ENCODE results near the gene ELP1.

ELP1 gene

GRCh38 chr9:108867116-108867515 is 66.8 kb downstream of the ELP1 start:
- TF ChIP-seq REST (IDR thresholded peaks at IDR 0.05; ENCODE audit: low read depth) (no peak), CREB1 (IDR thresholded peaks at IDR 0.05; ENCODE audit: low read depth) (no peak), ZBTB7A (IDR thresholded peaks at IDR 0.05; ENCODE audit: low read depth) (no peak), EP300 (IDR thresholded peaks at IDR 0.05; ENCODE audit: borderline replicate concordance) (no peak), FOXM1 (IDR thresholded peaks at IDR 0.05; ENCODE audit: borderline replicate concordance, low read depth) (no peak), YY1 (IDR thresholded peaks at IDR 0.05; ENCODE audit: low read depth) (no peak)

- TF ChIP-seq MAX (IDR thresholded peaks at IDR 0.05) (no peak), NFIC (IDR thresholded peaks at IDR 0.05) (no peak), TEAD4 (IDR thresholded peaks at IDR 0.05) (no peak), EP300 (IDR thresholded peaks at IDR 0.05; ENCODE audit: borderline replicate concordance) (no peak), ZBTB7A (IDR thresholded peaks at IDR 0.05; ENCODE audit: low read depth) (no peak), TAF1 (IDR thresholded peaks at IDR 0.05; ENCODE audit: low read depth) (no peak), EGR1 (IDR thresholded peaks at IDR 0.05) (no peak), FOXM1 (IDR thresholded peaks at IDR 0.05; ENCODE audit: borderline replicate concordance, low read depth) (no peak), REST (IDR thresholded peaks at IDR 0.05; ENCODE audit: low read depth) (no peak)
Observed at GRCh38 chr9:108866001-108866420, 67.9 kb downstream of the ELP1 start.

GRCh38 chr9:108865037-108865436 is 68.9 kb downstream of the ELP1 start:
- TF ChIP-seq CREB1 (IDR thresholded peaks at IDR 0.05; ENCODE audit: low read depth) (no peak), REST (IDR thresholded peaks at IDR 0.05; ENCODE audit: low read depth) (no peak), EGR1 (IDR thresholded peaks at IDR 0.05) (no peak), TAF1 (IDR thresholded peaks at IDR 0.05; ENCODE audit: low read depth) (no peak), CEBPB (IDR thresholded peaks at IDR 0.05) (no peak), YY1 (IDR thresholded peaks at IDR 0.05; ENCODE audit: low read depth) (no peak), FOXM1 (IDR thresholded peaks at IDR 0.05; ENCODE audit: borderline replicate concordance, low read depth) (no peak), NFIC (IDR thresholded peaks at IDR 0.05) (no peak), USF1 (IDR thresholded peaks at IDR 0.05) (no peak), TEAD4 (IDR thresholded peaks at IDR 0.05) (no peak), MAX (IDR thresholded peaks at IDR 0.05) (no peak), RAD21 (IDR thresholded peaks at IDR 0.05; ENCODE audit: low read depth) (no peak), TCF12 (IDR thresholded peaks at IDR 0.05; ENCODE audit: low read depth) (no peak), ZBTB7A (IDR thresholded peaks at IDR 0.05; ENCODE audit: low read depth) (no peak)

GRCh38 chr9:108864446-108864845 is 69.5 kb downstream of the ELP1 start:
- TF ChIP-seq NFIC (IDR thresholded peaks at IDR 0.05) (no peak), FOXM1 (IDR thresholded peaks at IDR 0.05; ENCODE audit: borderline replicate concordance, low read depth) (no peak), CREB1 (IDR thresholded peaks at IDR 0.05; ENCODE audit: low read depth) (no peak), EGR1 (IDR thresholded peaks at IDR 0.05) (no peak), ZBTB7A (IDR thresholded peaks at IDR 0.05; ENCODE audit: low read depth) (no peak), CEBPB (IDR thresholded peaks at IDR 0.05) (no peak), REST (IDR thresholded peaks at IDR 0.05; ENCODE audit: low read depth) (no peak), TAF1 (IDR thresholded peaks at IDR 0.05; ENCODE audit: low read depth) (no peak), YY1 (IDR thresholded peaks at IDR 0.05; ENCODE audit: low read depth) (no peak), MAX (IDR thresholded peaks at IDR 0.05) (no peak), RAD21 (IDR thresholded peaks at IDR 0.05; ENCODE audit: low read depth) (no peak), TEAD4 (IDR thresholded peaks at IDR 0.05) (no peak), TCF12 (IDR thresholded peaks at IDR 0.05; ENCODE audit: low read depth) (no peak), EP300 (IDR thresholded peaks at IDR 0.05; ENCODE audit: borderline replicate concordance) (no peak), USF1 (IDR thresholded peaks at IDR 0.05) (no peak)
